Prostate gland (tissue), 2 donors: Measurements from ENCODE around the gene CTNNA3. TPM values are rescaled to one million over a fixed set of nuclear protein-coding genes. Genes with fewer than 3 reads are reported as not detected.

Source experiments
- DNase-seq: peaks from one replicate; pipeline ENCODE4 v3.0.0-alpha.2; 2019; ENCODE audit warnings: low spot score
- H3K27ac ChIP-seq, 2 donors: fragments of 200-600 bp; sonication (generic); 2 replicates each; pipeline ENCODE4 v1.5.1; 2017 to 2019
- H3K27me3 ChIP-seq: fragments of 200-600 bp; sonication (generic); replicated peaks from 2 replicates; pipeline ENCODE4 v1.5.1; 2019; ENCODE audit not compliant: insufficient read depth
- H3K36me3 ChIP-seq, 2 donors: fragments of 200-600 bp; sonication (generic); 1 replicate in 1 of 2; 2 replicates in 1 of 2; pipeline versions ENCODE4 v1.5.1 to v1.8.1; 2017 to 2019
- H3K4me1 ChIP-seq: fragments of 200-600 bp; sonication (generic); replicated peaks from 2 replicates; pipeline ENCODE4 v1.5.1; 2019
- H3K4me3 ChIP-seq, 2 donors: fragments of 200-600 bp; sonication (generic); 2 replicates each; pipeline ENCODE4 v1.5.1; 2017 to 2019
- H3K9me3 ChIP-seq: fragments of 200-600 bp; sonication (generic); 2 replicates; pipeline ENCODE4 v1.5.1; 2017
- POLR2A ChIP-seq: fragments of 450-650 bp; IDR thresholded peaks from one replicate; pipeline ENCODE4 v1.6.1; 2016; ENCODE audit warnings: antibody characterized with exemption, mild to moderate bottlenecking
- POLR2AphosphoS5 ChIP-seq: sonication (generic); formaldehyde crosslinking; IDR thresholded peaks from one replicate; pipeline ENCODE4 v1.6.1; 2017; ENCODE audit warnings: antibody characterized with exemption
- WGBS: methylation state at CpG from one replicate; pipeline ENCODE4 v1.1.5; 2018; 5-methylcytosine and 5-hydroxymethylcytosine counted together
- intact Hi-C: fragments of 100-400 bp; cut with DNase I; formaldehyde crosslinking; loops from one replicate; pipeline ENCODE4 v1.14.2; 2022
- total RNA-seq, 2 donors: library from RNA; depleted of rRNA; stranded (reverse); fragments of >200 nt; gene quantifications; one replicate each; pipeline ENCODE4 v1.1.0, GENCODE V29; 2016
- TF ChIP-seq, protein P1 (sequence below), 4 experiments: fragments of 200-600 bp in 2 of 4; fragments of 450-650 bp in 2 of 4; sonication (generic) in 2 of 4; IDR thresholded peaks; 1 replicate in 3 of 4; 2 replicates in 1 of 4; pipeline ENCODE4 v1.5.1; 2016 to 2019; ENCODE audit warnings: antibody characterized with exemption in 4 of 4, mild to moderate bottlenecking in 2 of 4, moderate library complexity in 2 of 4

CTNNA3 gene
- total RNA-seq, 2 donors from 2014 or later = 0.27 to 7.2 TPM

DNA sequence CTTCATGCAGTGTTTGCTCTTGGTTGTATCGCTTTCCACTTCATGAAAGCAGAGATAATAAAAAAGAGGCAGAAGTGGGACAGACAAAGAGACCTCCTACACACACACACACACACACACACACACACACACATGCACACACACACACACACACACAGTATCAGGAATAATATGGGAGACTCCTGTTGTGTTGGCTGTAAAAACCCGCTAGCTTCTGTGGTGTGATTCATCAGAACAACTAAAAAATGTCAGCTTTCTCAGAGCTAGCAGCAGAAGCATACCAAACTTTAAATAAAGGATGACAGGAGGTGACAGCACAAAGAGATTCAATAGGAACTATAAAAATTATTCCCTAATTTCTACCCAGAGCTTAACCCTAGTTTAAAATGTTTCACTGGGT is 918.3 kb downstream of the CTNNA3 start:
- 64% methylated on average over 2 of the region's 2 CpGs for WGBS
- Histone ChIP-seq H3K36me3 (no peaks in the 10 kb centered on the region), H3K4me3 (no peak overlapping the region), H3K27me3 (no peaks in the 10 kb centered on the region), H3K4me1 (no peaks in the 10 kb centered on the region), H3K9me3 (no peaks in the 10 kb centered on the region), H3K27ac (no peak overlapping the region)
- TF ChIP-seq POLR2A = no peak
- TF ChIP-seq, protein P1, sequence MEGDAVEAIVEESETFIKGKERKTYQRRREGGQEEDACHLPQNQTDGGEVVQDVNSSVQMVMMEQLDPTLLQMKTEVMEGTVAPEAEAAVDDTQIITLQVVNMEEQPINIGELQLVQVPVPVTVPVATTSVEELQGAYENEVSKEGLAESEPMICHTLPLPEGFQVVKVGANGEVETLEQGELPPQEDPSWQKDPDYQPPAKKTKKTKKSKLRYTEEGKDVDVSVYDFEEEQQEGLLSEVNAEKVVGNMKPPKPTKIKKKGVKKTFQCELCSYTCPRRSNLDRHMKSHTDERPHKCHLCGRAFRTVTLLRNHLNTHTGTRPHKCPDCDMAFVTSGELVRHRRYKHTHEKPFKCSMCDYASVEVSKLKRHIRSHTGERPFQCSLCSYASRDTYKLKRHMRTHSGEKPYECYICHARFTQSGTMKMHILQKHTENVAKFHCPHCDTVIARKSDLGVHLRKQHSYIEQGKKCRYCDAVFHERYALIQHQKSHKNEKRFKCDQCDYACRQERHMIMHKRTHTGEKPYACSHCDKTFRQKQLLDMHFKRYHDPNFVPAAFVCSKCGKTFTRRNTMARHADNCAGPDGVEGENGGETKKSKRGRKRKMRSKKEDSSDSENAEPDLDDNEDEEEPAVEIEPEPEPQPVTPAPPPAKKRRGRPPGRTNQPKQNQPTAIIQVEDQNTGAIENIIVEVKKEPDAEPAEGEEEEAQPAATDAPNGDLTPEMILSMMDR (IDR thresholded peaks at IDR 0.05) = no peak
- no peak for DNase-seq
- intact Hi-C loops = no loop called here

DNA sequence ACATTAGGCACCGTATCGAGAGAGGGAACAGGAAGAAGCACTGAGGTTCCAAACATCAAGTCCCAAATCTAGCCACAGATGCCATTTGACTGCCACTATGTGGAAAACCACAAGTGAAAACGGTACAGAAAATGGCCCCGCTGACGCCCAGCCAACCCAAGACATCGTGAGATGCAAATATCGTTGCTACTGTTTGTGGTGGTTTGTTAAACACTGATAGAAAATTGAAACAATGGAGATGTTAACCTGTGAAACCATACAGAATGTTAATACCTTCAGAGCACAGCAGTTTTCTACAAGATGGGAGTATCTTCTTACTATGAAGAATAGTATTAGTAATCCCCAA is 922.5 kb downstream of the CTNNA3 start:
- intact Hi-C loops = no loop called here

DNA sequence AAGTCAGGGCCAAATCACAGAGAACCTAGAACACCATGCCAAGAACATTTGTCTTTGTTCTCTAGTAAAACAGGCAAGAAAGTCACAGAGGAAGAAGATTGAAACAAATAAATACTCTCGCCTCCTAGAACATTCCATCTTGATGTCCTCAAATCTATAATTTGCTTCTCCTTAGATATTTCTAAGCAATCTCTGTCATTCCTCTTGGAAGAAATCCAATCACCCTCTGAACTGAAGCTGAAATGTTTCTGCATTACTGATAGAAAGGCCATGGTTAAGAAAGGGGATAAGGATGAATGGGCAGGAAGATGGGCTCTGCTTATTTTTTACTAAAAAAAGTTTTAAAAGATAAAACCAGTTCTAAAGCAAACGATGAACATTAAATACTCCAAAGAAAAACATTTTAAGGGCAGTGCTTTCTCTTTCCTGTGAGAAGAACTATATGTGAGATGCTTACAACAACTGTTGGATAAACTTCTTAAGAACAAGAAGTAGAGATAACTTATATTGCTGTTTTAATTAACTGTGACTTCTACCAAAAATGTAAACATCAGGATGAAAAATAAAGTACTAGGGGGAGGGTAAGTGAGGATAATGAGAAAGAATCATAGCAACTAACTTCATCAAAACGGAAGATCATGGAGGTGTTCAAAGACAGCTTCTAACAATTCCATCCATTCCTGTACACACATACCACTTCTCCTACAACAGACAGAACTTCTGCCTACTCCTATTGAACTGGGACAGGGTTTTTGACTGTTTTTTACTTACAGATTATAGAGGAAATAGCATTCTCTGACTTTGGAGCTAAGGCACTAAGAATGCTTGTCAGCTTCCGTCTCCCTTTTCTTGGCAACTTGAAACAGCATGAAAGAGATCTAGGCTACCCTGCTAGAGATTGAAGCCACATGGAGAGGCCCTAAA is 923.2 kb downstream of the CTNNA3 start:
- Histone ChIP-seq H3K27ac (no peak overlapping the region), H3K4me3 (no peak overlapping the region), H3K4me1 (no peaks in the 10 kb centered on the region), H3K36me3 (no peaks in the 10 kb centered on the region), H3K9me3 (no peaks in the 10 kb centered on the region), H3K27me3 (no peaks in the 10 kb centered on the region)
- 47% methylated on average over 4 of the region's 4 CpGs for WGBS
- TF ChIP-seq, protein P1 (IDR thresholded peaks at IDR 0.05) = no peak
- TF ChIP-seq POLR2A (no peak), POLR2AphosphoS5 (no peak)
- intact Hi-C loops = no loop called here
- no peak for DNase-seq

More for the DNA sequence above, 922.5 kb downstream of the CTNNA3 start:
- Histone ChIP-seq H3K4me3 (no peak overlapping the region), H3K27ac (no peak overlapping the region), H3K9me3 (no peaks in the 10 kb centered on the region), H3K4me1 (no peaks in the 10 kb centered on the region), H3K36me3 (no peaks in the 10 kb centered on the region), H3K27me3 (no peaks in the 10 kb centered on the region)
- DNase-seq = no peak
- 83% methylated on average over 7 of the region's 7 CpGs for WGBS
- TF ChIP-seq, protein P1 (IDR thresholded peaks at IDR 0.05) = no peak
- TF ChIP-seq POLR2AphosphoS5 = no peak
- no peak for TF ChIP-seq POLR2A

DNA sequence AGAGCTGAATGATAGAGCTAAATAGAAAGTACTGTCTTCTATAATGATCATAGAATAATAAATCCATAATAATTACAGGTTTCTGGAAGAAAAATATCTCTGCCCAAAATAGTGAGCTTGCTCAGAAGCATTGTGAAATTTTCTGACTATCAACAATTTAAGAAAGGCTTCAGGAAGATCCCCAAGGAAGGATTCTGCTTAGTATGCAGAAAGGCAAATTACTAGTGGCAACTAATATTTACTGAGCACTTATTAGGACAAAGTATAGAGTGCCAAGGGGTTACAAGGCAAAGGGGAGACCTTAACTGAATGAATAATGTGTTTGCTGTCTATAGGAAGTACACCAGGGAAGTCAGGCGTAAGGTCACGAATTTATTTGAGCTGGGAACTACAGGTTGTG is 928.3 kb downstream of the CTNNA3 start:
- DNase-seq = no peak
- Histone ChIP-seq H3K27ac (no peak overlapping the region), H3K36me3 (no peaks in the 10 kb centered on the region), H3K9me3 (no peaks in the 10 kb centered on the region), H3K4me3 (no peak overlapping the region), H3K4me1 (no peaks in the 10 kb centered on the region), H3K27me3 (no peaks in the 10 kb centered on the region)
- WGBS = 24% methylated on average over 2 of the region's 2 CpGs
- TF ChIP-seq, protein P1 (IDR thresholded peaks at IDR 0.05) = no peak
- no peak for TF ChIP-seq POLR2A
- TF ChIP-seq POLR2AphosphoS5 = no peak
- intact Hi-C loops = no loop called here

DNA sequence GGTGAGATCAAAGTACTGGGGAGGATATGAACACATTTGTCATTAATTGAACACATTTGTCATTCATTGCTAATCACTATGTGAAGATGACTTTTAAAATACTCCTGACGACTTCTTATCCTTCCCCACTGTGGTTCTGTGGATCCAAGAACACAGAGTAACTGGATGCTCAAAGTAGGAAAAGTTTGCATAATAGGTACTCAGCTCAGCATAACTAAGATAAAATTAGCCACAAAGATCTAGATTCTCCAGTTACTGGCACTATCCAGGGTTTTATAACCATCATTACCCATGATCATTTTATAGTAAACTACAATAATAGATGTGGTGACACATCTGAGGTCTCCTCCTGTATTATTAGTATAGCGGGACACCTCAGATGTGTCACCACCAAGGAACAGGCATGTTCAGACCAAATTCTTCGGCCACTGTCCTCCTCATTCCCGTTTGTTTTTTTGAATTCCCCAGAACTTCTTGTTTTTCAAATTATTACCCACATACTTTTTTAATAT is 933.7 kb downstream of the CTNNA3 start:
- intact Hi-C loops = no loop called here
- no peak overlapping the region for H3K27ac ChIP-seq
- WGBS = 43% methylated on average over 4 of the region's 4 CpGs

More for the DNA sequence above, 933.7 kb downstream of the CTNNA3 start:
- no peaks in the 10 kb centered on the region for H3K9me3 ChIP-seq
- H3K36me3 ChIP-seq = no peaks in the 10 kb centered on the region
- H3K27me3 ChIP-seq = no peaks in the 10 kb centered on the region
- no peaks in the 10 kb centered on the region for H3K4me1 ChIP-seq
- TF ChIP-seq, protein P1 (IDR thresholded peaks at IDR 0.05) = no peak
- TF ChIP-seq POLR2AphosphoS5 (no peak), POLR2A (no peak)
- no peak overlapping the region for H3K4me3 ChIP-seq
- no peak for DNase-seq
